NT2/D1 (cell line): Measurements from ENCODE around the gene IER5.

Experiments
- SUZ12 ChIP-seq: IDR thresholded peaks from 2 replicates; pipeline ENCODE4 v1.6.1; 2011; ENCODE audit not compliant: insufficient read length, insufficient read depth; ENCODE audit errors: extremely low read depth
- YY1 ChIP-seq: IDR thresholded peaks from 2 replicates; pipeline ENCODE4 v1.6.1; 2011; ENCODE audit not compliant: insufficient read length, insufficient read depth
- ZNF274 ChIP-seq: IDR thresholded peaks from 2 replicates; pipeline ENCODE4 v1.6.1; 2011; ENCODE audit warnings: mild to moderate bottlenecking, low read depth, low read length

DNA sequence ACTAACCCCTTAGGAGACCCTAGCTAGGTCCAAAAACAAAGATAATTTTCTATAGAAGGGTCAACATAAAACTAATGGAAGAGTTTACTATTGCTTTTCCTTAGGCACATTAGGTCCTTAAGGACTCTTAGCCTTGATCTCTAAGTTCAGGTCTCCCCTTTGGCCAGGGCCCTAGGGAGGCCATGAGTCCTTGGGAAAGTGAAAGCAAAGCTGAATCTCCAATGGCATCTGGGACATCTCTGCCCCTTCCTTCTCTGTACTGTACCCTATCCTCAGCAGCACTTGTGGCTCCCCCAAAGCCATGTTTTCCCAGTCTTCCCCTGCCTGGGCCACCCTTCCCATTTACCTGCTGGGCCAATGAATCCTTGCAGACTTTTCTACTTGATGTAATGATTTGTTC, 14.3 kb downstream of the IER5 start:
- TF ChIP-seq ZNF274 (no peak), YY1 (no peak), SUZ12 (no peak)
